Measurements from ENCODE around the gene ZCCHC8. TPM values are rescaled to one million over a fixed set of nuclear protein-coding genes. Genes with fewer than 3 reads are reported as not detected.

ZCCHC8 gene
- total RNA-seq, 4 donors from 2014 or later: 30.4 to 40.8 (median 37.5) TPM

DNA sequence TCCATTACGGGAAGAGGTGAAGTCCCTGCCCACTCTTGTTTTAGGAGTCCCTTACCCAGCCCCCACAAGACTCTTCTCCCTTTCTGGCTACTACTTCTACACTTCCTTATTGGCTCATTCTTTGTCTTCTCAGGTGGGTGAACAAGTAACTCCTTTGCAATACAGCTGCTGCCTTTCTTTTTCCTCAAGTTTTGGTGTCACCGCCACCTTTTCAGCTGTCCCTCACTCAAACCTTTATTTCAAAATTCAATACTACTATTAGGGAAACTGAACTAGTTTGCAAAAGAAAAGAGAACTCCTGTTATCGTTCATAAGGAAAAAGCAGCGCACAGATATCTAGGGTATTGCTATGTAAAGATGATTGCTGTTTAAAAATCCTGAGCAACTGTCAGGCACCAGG, 19.9 kb upstream of the ZCCHC8 start:
- Histone ChIP-seq H3K36me3 (peaks cover 63 to 68% of the 10 kb centered on the region in 2 donors), H3K27me3 (no peaks in the 10 kb centered on the region), H3K4me1 (peaks cover 27 to 31% of the 10 kb centered on the region in 2 donors), H3K27ac (no peak overlapping the region), H3K9me3 (no peaks in the 10 kb centered on the region), H3K4me3 (replicated peaks in 1 of 3) (no peak overlapping the region)
- 97 to 98% methylated on average over 4 of the region's 4 CpGs for WGBS, 2 donors
- no peak for DNase-seq
- no peak for TF ChIP-seq POLR2A (IDR thresholded peaks at IDR 0.05)
- TF ChIP-seq, protein P1, sequence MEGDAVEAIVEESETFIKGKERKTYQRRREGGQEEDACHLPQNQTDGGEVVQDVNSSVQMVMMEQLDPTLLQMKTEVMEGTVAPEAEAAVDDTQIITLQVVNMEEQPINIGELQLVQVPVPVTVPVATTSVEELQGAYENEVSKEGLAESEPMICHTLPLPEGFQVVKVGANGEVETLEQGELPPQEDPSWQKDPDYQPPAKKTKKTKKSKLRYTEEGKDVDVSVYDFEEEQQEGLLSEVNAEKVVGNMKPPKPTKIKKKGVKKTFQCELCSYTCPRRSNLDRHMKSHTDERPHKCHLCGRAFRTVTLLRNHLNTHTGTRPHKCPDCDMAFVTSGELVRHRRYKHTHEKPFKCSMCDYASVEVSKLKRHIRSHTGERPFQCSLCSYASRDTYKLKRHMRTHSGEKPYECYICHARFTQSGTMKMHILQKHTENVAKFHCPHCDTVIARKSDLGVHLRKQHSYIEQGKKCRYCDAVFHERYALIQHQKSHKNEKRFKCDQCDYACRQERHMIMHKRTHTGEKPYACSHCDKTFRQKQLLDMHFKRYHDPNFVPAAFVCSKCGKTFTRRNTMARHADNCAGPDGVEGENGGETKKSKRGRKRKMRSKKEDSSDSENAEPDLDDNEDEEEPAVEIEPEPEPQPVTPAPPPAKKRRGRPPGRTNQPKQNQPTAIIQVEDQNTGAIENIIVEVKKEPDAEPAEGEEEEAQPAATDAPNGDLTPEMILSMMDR (IDR thresholded peaks at IDR 0.05): no peak
- intact Hi-C loops (cut with DNase I): no loop called here

DNA sequence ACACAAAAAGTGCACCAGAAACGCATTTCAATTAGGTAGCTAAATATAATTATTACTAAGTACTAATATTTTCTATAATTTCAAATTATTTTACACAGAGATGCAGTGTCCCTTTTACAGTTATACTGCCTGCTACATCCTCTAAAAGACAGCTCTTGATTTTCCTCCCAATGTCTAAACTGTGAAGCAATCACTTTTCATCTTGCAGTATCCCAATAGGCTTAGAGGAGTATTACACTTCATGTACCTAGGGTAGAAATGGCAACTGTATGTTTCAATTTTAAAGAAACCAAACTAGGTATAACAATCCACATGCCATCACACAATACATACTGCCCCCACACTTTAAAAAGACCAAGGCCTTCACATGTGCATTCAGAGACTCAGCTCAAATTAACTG, 18.7 kb upstream of the ZCCHC8 start:
- no peak for DNase-seq
- Histone ChIP-seq H3K27ac (no peak overlapping the region), H3K36me3 (peaks cover 75% of the 10 kb centered on the region in 2 donors), H3K4me3 (replicated peaks in 1 of 3) (no peak overlapping the region), H3K27me3 (no peaks in the 10 kb centered on the region), H3K4me1 (peaks cover 19 to 21% of the 10 kb centered on the region in 2 donors), H3K9me3 (no peaks in the 10 kb centered on the region)
- intact Hi-C loops (cut with DNase I): loop anchor here (10.0 kb wide), 1 partner anchor 245 kb away; no protein-coding TSS in a partner anchor
- 89% methylated on average over 1 of the region's 1 CpG for WGBS, 2 donors
- TF ChIP-seq POLR2A (IDR thresholded peaks at IDR 0.05): no peak
- TF ChIP-seq, protein P1 (IDR thresholded peaks at IDR 0.05): no peak

DNA sequence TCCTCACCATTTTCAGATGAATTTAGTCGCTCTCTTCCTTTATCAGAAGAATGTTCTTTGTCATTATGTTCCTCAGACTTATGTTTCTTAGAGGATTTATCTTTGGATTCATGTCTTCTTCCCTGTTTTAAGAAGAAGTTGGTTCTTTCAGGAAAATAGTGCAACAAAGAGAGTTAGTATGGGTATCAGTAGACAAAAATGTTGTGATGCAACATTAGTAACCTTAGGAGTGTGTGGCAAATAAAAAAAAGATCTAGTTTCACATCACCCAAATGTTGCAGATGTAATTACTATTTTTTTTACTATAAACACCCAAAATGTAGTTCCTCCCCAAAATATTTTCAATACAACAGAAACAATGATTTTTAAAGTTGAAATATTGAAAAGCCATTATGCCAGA, 18.2 kb upstream of the ZCCHC8 start:
- Histone ChIP-seq H3K36me3 (peaks cover 80% of the 10 kb centered on the region in 2 donors), H3K27me3 (no peaks in the 10 kb centered on the region), H3K9me3 (no peaks in the 10 kb centered on the region), H3K27ac (no peak overlapping the region), H3K4me1 (peaks cover 13 to 16% of the 10 kb centered on the region in 2 donors), H3K4me3 (replicated peaks in 1 of 3) (no peak overlapping the region)
- no peak for TF ChIP-seq POLR2A (IDR thresholded peaks at IDR 0.05)
- TF ChIP-seq, protein P1 (IDR thresholded peaks at IDR 0.05): no peak
- WGBS, 2 donors: 98 to 100% methylated on average over 1 of the region's 1 CpG
- DNase-seq: no peak
- intact Hi-C loops (cut with DNase I): loop anchor here (10.0 kb wide), 1 partner anchor 246 kb away; no protein-coding TSS in a partner anchor

DNA sequence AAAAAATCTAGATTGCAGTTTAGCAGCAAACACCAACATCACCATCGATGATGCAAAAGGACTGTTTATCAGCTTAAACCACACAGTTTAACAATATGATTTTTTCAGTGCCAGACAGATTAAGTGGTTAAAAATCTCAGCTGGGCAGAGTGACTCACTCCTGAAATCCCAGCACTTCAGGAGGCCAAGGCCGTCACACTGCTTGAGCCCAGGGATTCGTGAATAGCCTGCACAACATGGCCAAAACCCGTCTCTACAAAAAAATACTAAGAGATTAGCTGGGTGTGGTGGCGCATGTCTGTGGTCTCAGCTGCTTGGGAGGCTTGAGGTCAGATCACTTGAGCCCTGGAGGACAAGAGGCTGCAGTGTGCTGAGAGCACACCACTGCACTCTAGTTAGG, 17.1 kb upstream of the ZCCHC8 start:
- TF ChIP-seq, protein P1 (IDR thresholded peaks at IDR 0.05): no peak
- no peak for TF ChIP-seq POLR2A (IDR thresholded peaks at IDR 0.05)
- Histone ChIP-seq H3K4me3 (replicated peaks in 1 of 3) (no peak overlapping the region), H3K9me3 (no peaks in the 10 kb centered on the region), H3K4me1 (peaks cover 3 to 6% of the 10 kb centered on the region in 2 donors), H3K36me3 (peaks cover 89 to 90% of the 10 kb centered on the region in 2 donors), H3K27me3 (no peaks in the 10 kb centered on the region), H3K27ac (no peak overlapping the region)
- DNase-seq: no peak
- 75 to 87% methylated on average over 5 of the region's 5 CpGs for WGBS, 2 donors
- intact Hi-C loops (cut with DNase I): loop anchor here (10.0 kb wide), 1 partner anchor 247 kb away; no protein-coding TSS in a partner anchor

DNA sequence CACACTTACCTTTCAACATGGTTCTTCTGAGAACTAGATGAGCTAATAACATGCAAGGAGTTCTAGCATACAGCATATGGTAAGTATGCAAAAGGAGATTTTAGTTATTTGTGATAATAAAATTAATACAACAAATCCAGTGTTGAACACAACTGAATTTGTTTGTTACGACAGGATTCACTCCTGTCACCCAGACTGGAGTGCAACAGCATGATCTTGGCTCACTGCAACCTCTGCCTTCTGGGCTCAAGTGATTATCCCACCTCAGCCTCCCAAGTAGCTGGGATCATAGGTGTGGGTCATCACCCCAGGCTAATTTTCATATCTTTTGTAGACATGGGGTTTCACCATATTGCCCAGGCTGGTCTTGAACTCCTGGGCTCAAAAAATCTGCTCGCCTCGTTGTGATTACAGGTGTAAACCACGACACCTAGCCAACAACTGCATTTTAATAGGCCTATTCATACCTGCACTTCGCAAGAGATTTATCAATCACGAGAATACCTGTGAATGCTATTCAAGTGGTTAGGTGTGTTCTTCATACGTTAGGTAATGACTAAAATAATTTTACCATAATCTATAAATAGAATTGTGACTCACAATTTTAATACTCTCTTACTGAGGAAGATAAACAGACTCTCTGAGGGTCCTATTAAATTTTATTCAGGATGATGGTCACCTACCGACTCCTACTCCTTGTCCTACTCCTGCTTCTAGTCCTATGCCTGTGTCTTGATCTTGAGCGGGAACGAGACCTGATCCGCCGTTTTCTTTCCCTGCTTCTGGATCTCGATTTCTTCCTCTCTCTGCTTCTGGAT, 16.0 kb upstream of the ZCCHC8 start:
- H3K4me1 ChIP-seq: no peaks in the 10 kb centered on the region
- no peak overlapping the region for H3K4me3 ChIP-seq (replicated peaks in 1 of 3)
- no peak for DNase-seq
- H3K27ac ChIP-seq: no peak overlapping the region
- TF ChIP-seq, protein P1 (IDR thresholded peaks at IDR 0.05): no peak
- no peak for TF ChIP-seq POLR2A (IDR thresholded peaks at IDR 0.05)
- intact Hi-C loops (cut with DNase I): loop anchor here (10.0 kb wide), 1 partner anchor 248 kb away; no protein-coding TSS in a partner anchor
- H3K36me3 ChIP-seq: peaks cover 97 to 99% of the 10 kb centered on the region in 2 donors
- no peaks in the 10 kb centered on the region for H3K27me3 ChIP-seq
- no peaks in the 10 kb centered on the region for H3K9me3 ChIP-seq
- WGBS, 2 donors: 95 to 96% methylated on average over 13 of the region's 13 CpGs
